ENCODE data around the gene MEF2A. TPM values are rescaled to one million over a fixed set of nuclear protein-coding genes. Genes with fewer than 3 reads are reported as not detected.
A peak's percentile ranks its signal among the peaks of the same experiment; 100 is the strongest.

Gene MEF2A
- total and polyA plus RNA-seq, 12 donors: 31.2 to 194 (median 167) TPM

- H3K27ac ChIP-seq: peak overlapping the region; percentile 93 to 100 (median 99)
- peak overlapping the region; percentile 68 to 91 (median 84) for H3K4me3 ChIP-seq
- 0% methylated on average over 36 to 69 of the region's 69 CpGs for WGBS, 2 donors
- H3K27me3 ChIP-seq: no peaks in the 10 kb centered on the region
- ATAC-seq (peak; percentile 17 to 56 (median 28)), DNase-seq (peak; percentile 26 to 29)
- peaks cover 6 to 67% (median 50%) of the 10 kb centered on the region in 9 donors for H3K4me1 ChIP-seq
- intact Hi-C loops (cut with DNase I): loop anchor here in 9 of 10 donors (2.0 to 10.0 kb wide), 14 partner anchors 52 to 282 kb away; no protein-coding TSS in a partner anchor
- no peaks in the 10 kb centered on the region for H3K9me3 ChIP-seq
- TF ChIP-seq CTCF (IDR thresholded peaks at IDR 0.05): no peak
- H3K36me3 ChIP-seq: no peaks in the 10 kb centered on the region
Measured at GRCh38 chr15:99566157-99566897, 543 bp downstream of the MEF2A start.

- Histone ChIP-seq H3K4me1 (peaks cover 6 to 74% (median 67%) of the 10 kb centered on the region in 9 donors), H3K27ac (peak overlapping the region in 8 of 10 donors; percentile 55 to 100 (median 98))
Measured at GRCh38 chr15:99568625-99569352, 3.0 kb downstream of the MEF2A start.

DNA sequence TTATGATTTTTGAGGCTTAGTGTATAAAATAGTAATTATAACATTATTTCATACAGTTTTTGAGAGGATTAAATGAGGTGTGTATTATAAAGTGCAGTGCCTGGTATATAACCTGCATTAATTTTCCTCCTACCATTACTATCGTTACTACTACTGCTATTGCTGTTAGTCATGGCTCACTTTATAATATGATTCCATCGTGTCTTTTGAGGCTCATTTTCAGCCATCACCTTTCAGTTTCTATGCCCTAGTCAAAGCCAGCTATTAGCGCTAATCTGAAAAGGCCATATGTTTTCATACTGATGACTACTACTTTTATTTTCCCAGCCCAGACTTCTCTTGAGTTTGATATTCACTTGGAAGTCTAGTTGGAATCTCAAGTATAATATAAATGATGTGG is 5.5 kb downstream of the MEF2A start:
- Histone ChIP-seq H3K4me1 (peaks cover 0 to 87% (median 61%) of the 10 kb centered on the region in 9 donors), H3K27me3 (no peaks in the 10 kb centered on the region), H3K4me3 (no peak overlapping the region), H3K36me3 (no peaks in the 10 kb centered on the region), H3K27ac (peak overlapping the region in 1 of 10 donors; percentile 32), H3K9me3 (no peaks in the 10 kb centered on the region)
- intact Hi-C loops (cut with DNase I): loop anchor here in 4 of 10 donors (5.0 to 10.0 kb wide), 3 partner anchors 41 to 104 kb away; no protein-coding TSS in a partner anchor
- no peak for DNase-seq
- no peak for ATAC-seq
- WGBS, 2 donors: 62 to 70% methylated on average over 3 of the region's 3 CpGs
- no peak for TF ChIP-seq CTCF (IDR thresholded peaks at IDR 0.05)

More at GRCh38 chr15:99568625-99569352, 3.0 kb downstream of the MEF2A start:
- no peak for TF ChIP-seq CTCF (IDR thresholded peaks at IDR 0.05)
- Histone ChIP-seq H3K4me3 (peak overlapping the region in 8 of 10 donors; percentile 2 to 91 (median 81)), H3K36me3 (no peaks in the 10 kb centered on the region), H3K27me3 (no peaks in the 10 kb centered on the region), H3K9me3 (no peaks in the 10 kb centered on the region)
- WGBS, 2 donors: 22 to 30% methylated on average over 9 of the region's 9 CpGs
- DNase-seq (no peak), ATAC-seq (no peak)
- intact Hi-C loops (cut with DNase I): loop anchor here in 9 of 10 donors (2.0 to 10.0 kb wide), 14 partner anchors 54 to 284 kb away; no protein-coding TSS in a partner anchor

- H3K9me3 ChIP-seq: no peaks in the 10 kb centered on the region
- H3K27me3 ChIP-seq: no peaks in the 10 kb centered on the region
- ATAC-seq (no peak), DNase-seq (no peak)
- no peak overlapping the region for H3K4me3 ChIP-seq
- H3K36me3 ChIP-seq: no peaks in the 10 kb centered on the region
- peaks cover 0 to 96% (median 59%) of the 10 kb centered on the region in 9 donors for H3K4me1 ChIP-seq
- no peak for TF ChIP-seq CTCF (IDR thresholded peaks at IDR 0.05)
- intact Hi-C loops (cut with DNase I): loop anchor here in 4 of 10 donors (5.0 to 10.0 kb wide), 3 partner anchors 38 to 101 kb away; no protein-coding TSS in a partner anchor
- WGBS, 2 donors: 66% methylated on average over 4 of the region's 4 CpGs
- no peak overlapping the region for H3K27ac ChIP-seq
Measured at GRCh38 chr15:99574048-99574447, 8.3 kb downstream of the MEF2A start.
